Stimulated activated CD8-positive, alpha-beta memory T cell treated with anti-CD3 and anti-CD28 coated beads, Interleukin-2, amount 100 ng/mL, for 48 hours (primary cell): ENCODE results near the gene DCAF17.
"Not testable (repeated sequence)": the region's sequence is repeated elsewhere in the genome, so short reads cannot be mapped to it uniquely, and the experiment has no call there.

Experiments used
- DNase-seq, 2 donors: peaks; one replicate each; pipeline ENCODE4 v3.0.0-alpha.2; 2020; ENCODE audit warnings: low read depth in 2 of 2

Gene DCAF17

GRCh38 chr2:171410624-171411023 lies 23.4 kb upstream of the DCAF17 start:
- no peak for DNase-seq

GRCh38 chr2:171411214-171411613 lies 22.8 kb upstream of the DCAF17 start:
- no peak for DNase-seq

GRCh38 chr2:171411791-171412483 lies 22.1 kb upstream of the DCAF17 start:
- DNase-seq, result no peak

GRCh38 chr2:171412571-171413175 lies 21.4 kb upstream of the DCAF17 start:
- no peak for DNase-seq

- not testable (repeated sequence) for DNase-seq
Observed at GRCh38 chr2:171414645-171415044, 19.4 kb upstream of the DCAF17 start.

GRCh38 chr2:171416009-171416926 lies 17.8 kb upstream of the DCAF17 start:
- DNase-seq, result peak; percentile 52 to 68

- DNase-seq, result no peak
Observed at GRCh38 chr2:171419333-171419732, 14.7 kb upstream of the DCAF17 start.

GRCh38 chr2:171420728-171421563 lies 13.1 kb upstream of the DCAF17 start:
- no peak for DNase-seq

- not testable (repeated sequence) for DNase-seq
Observed at GRCh38 chr2:171422710-171423495, 11.1 kb upstream of the DCAF17 start.

GRCh38 chr2:171430516-171431410 lies 3.3 kb upstream of the DCAF17 start:
- DNase-seq, result no peak

- no peak for DNase-seq
Observed at GRCh38 chr2:171431677-171432167, 2.3 kb upstream of the DCAF17 start.

GRCh38 chr2:171432206-171432968 lies 1.6 kb upstream of the DCAF17 start:
- DNase-seq, result no peak

- DNase-seq, result peak; percentile 18 to 41
Observed at GRCh38 chr2:171432969-171433762, 860 bp upstream of the DCAF17 start.

- peak in 1 of 2 donors; percentile 90 for DNase-seq
Observed at GRCh38 chr2:171433763-171434012, 338 bp upstream of the DCAF17 start, which contains the start of gene METTL8. Gene METTL8, minus strand, starts transcription at chr2:171433990. Its CDS starts 41,805 bp downstream, at chr2:171392185.

- no peak for DNase-seq
Observed at GRCh38 chr2:171436307-171436706, 2.3 kb downstream of the DCAF17 start.

GRCh38 chr2:171441470-171441869 lies 7.4 kb downstream of the DCAF17 start:
- no peak for DNase-seq

- no peak for DNase-seq
Observed at GRCh38 chr2:171447675-171448074, 13.6 kb downstream of the DCAF17 start.

- no peak for DNase-seq
Observed at GRCh38 chr2:171451074-171451473, 17.0 kb downstream of the DCAF17 start.
